ENCODE results near the gene PNPLA8.

Gene PNPLA8

DNA sequence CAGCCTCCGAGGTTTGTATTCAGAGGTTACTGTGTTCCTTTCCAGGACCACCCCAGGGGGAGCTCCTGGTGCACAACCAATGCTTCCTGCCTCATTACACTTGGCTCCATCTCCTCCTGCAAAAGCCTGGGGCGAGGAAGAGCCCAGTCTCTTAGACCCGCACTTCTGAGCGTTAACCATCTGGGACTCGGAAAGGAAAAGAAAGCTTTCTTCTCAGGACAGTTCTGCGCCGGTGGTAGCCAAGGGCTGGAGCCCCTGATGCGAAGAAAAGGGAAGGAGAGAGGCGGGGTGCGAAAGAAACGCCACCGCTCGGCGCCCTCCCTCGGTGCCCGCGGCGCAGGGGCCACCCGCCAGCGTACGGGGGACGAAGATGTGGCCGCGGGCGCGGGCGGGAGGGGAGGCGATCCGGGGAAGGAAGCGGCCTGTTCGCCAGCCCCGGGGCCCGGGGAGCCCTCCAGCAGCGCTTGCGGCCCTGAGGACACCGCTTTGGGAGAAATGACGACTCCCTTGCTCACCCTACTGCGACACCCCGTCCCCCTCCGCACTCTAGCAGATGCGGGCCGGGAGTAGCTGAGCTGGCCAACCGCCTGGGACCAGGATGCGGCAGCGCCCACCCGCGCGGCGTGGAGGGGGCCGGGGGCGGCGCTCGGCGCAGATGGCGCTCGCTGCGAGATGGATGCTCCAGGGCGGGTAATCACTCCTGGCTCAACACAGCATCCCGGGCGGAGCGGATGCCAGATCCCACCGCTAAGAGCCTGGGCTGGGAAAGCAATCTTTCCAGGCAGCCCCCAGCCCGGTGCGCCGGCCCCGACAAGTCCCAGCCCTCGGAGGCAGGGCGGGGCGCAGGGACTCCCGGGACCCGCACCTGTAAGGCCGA lies 71.0 kb downstream of the PNPLA8 start:
- Histone ChIP-seq H3K9me3 (ENCODE audit: control insufficient read depth, insufficient read depth, low read depth, low read length) (no peaks in the 10 kb centered on the region), H3K9ac (ENCODE audit: low read length) (peak overlapping the region; percentile 31), H3K4me1 (ENCODE audit: control insufficient read depth, insufficient read depth, low read length) (peaks cover 6% of the 10 kb centered on the region), H3K4me3 (ENCODE audit: low read depth, low read length) (peak overlapping the region; percentile 96), H3K27me3 (ENCODE audit: control insufficient read depth, insufficient read depth, low read length) (peaks cover 57% of the 10 kb centered on the region), H3K36me3 (ENCODE audit: control insufficient read depth, insufficient read depth, low read length) (no peaks in the 10 kb centered on the region), H3K27ac (ENCODE audit: low read depth, low read length) (no peak overlapping the region)

DNA sequence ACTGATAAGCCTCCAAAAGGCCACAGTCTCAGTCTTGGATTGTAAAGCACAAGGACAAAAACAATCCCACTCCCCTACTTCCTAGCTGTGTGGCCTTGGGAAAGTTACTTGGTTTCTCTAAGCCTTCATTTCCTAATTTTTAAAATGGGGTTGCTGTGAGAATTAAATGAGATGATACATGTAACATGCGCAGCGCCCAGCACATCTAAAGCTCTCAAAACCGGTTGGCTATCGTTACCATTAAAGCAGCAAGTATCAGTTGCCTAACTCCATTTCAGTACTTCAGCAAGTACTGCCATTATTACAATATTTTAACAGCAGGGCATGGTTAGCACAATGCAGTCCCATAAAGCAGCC lies 71.6 kb downstream of the PNPLA8 start:
- Histone ChIP-seq H3K4me3 (ENCODE audit: low read depth, low read length) (peak overlapping the region; percentile 96), H3K9ac (ENCODE audit: low read length) (no peak overlapping the region)

DNA sequence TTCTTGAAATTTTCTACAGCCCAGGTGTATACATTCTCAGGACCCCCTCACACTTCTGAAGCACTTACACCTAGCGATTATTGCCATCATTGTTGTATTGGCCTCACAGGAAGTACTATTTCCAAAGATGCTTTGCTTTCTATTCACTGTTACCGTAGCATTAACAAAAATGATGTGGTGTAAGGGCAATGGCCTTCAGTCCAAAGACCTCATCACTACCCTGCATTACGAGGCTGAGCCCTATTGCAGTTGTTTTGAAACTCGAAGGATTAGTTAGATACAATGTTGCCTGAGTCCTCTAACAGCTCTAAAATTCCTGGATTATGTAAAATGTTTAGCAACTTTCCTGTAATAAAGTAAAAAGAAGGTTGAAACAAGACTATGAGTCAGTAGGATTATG lies 72.6 kb downstream of the PNPLA8 start:
- Histone ChIP-seq H3K36me3 (ENCODE audit: control insufficient read depth, insufficient read depth, low read length) (no peaks in the 10 kb centered on the region), H3K9ac (ENCODE audit: low read length) (no peak overlapping the region), H3K9me3 (ENCODE audit: control insufficient read depth, insufficient read depth, low read depth, low read length) (no peaks in the 10 kb centered on the region), H3K27me3 (ENCODE audit: control insufficient read depth, insufficient read depth, low read length) (peaks cover 51% of the 10 kb centered on the region), H3K4me1 (ENCODE audit: control insufficient read depth, insufficient read depth, low read length) (peaks cover 9% of the 10 kb centered on the region), H3K27ac (ENCODE audit: low read depth, low read length) (no peak overlapping the region), H3K4me3 (ENCODE audit: low read depth, low read length) (no peak overlapping the region)

More for the DNA sequence above, 71.6 kb downstream of the PNPLA8 start:
- Histone ChIP-seq H3K4me1 (ENCODE audit: control insufficient read depth, insufficient read depth, low read length) (peaks cover 8% of the 10 kb centered on the region), H3K27me3 (ENCODE audit: control insufficient read depth, insufficient read depth, low read length) (peaks cover 57% of the 10 kb centered on the region), H3K9me3 (ENCODE audit: control insufficient read depth, insufficient read depth, low read depth, low read length) (no peaks in the 10 kb centered on the region), H3K27ac (ENCODE audit: low read depth, low read length) (no peak overlapping the region), H3K36me3 (ENCODE audit: control insufficient read depth, insufficient read depth, low read length) (no peaks in the 10 kb centered on the region)

DNA sequence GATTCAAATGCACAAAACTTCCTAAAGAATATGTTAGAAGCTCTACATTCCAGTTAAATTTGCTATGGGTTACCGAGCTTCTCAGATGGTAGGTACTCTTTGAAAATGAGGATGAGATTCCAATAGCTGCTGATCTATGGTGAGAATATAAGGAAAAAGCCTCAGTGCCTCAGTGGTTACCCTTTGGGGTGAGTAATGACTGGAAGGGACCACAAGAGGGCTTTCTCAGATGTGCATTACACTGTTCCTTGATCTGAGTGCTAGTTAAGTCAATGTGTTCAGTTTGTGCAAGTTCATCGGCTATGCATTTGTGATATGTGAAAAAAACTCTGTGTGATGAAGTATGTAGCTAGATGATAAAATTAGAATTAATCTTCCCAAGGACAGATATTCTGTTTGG lies 73.2 kb downstream of the PNPLA8 start:
- no peak overlapping the region for H3K9ac ChIP-seq (ENCODE audit: low read length)
- peaks cover 45% of the 10 kb centered on the region for H3K27me3 ChIP-seq (ENCODE audit: control insufficient read depth, insufficient read depth, low read length)
- H3K4me3 ChIP-seq (ENCODE audit: low read depth, low read length) = no peak overlapping the region
- H3K36me3 ChIP-seq (ENCODE audit: control insufficient read depth, insufficient read depth, low read length) = no peaks in the 10 kb centered on the region
- no peak overlapping the region for H3K27ac ChIP-seq (ENCODE audit: low read depth, low read length)
- no peaks in the 10 kb centered on the region for H3K9me3 ChIP-seq (ENCODE audit: control insufficient read depth, insufficient read depth, low read depth, low read length)
- H3K4me1 ChIP-seq (ENCODE audit: control insufficient read depth, insufficient read depth, low read length) = peaks cover 9% of the 10 kb centered on the region

DNA sequence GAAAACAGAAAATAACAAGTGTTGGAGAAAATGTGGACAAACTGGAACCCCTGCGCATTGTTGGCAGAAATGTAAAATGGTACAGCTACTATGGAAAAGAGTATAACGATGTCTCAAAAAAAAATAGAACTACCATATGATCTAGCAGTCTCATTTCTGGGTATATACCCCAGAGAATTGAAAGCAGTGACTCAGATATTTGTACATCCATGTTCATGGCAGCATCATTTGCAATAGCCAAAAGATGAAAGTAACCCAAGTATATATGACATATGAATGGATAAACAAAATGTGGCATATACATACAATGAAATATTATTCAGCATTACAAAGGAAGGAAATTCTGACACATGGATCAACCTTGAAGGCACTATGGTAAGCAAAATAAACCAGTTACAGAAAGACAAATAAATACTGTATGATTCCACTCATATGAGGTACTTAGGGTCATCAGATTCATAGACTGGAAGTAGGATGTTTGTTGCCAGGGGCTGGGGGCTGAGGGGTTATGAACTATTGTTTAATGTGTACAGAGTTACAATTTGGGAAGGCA lies 74.6 kb downstream of the PNPLA8 start:
- Histone ChIP-seq H3K27me3 (ENCODE audit: control insufficient read depth, insufficient read depth, low read length) (peaks cover 33% of the 10 kb centered on the region), H3K4me1 (ENCODE audit: control insufficient read depth, insufficient read depth, low read length) (peaks cover 9% of the 10 kb centered on the region), H3K27ac (ENCODE audit: low read depth, low read length) (no peak overlapping the region), H3K9ac (ENCODE audit: low read length) (no peak overlapping the region), H3K9me3 (ENCODE audit: control insufficient read depth, insufficient read depth, low read depth, low read length) (no peaks in the 10 kb centered on the region), H3K36me3 (ENCODE audit: control insufficient read depth, insufficient read depth, low read length) (no peaks in the 10 kb centered on the region), H3K4me3 (ENCODE audit: low read depth, low read length) (no peak overlapping the region)

DNA sequence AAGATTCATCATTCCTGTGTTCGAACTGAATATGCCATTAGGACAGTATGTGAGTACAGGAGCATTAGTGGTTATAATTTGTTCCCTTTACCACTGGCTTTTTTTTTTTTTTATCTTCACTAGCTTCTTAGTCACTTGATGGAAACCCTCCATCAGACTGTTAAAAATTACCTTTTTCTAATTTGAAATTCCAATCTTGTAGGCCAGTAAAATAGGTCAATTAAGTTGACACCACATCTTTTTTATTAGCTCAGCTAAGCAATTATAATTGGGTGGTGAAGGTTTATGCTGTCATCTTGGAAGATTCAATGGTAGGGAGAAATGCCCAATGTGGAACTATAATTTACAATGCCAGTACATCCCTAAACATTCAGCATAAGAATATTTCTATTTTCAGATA lies 75.8 kb downstream of the PNPLA8 start:
- no peaks in the 10 kb centered on the region for H3K9me3 ChIP-seq (ENCODE audit: control insufficient read depth, insufficient read depth, low read depth, low read length)
- H3K9ac ChIP-seq (ENCODE audit: low read length) = no peak overlapping the region
- H3K27me3 ChIP-seq (ENCODE audit: control insufficient read depth, insufficient read depth, low read length) = peaks cover 23% of the 10 kb centered on the region
- no peak overlapping the region for H3K27ac ChIP-seq (ENCODE audit: low read depth, low read length)
- H3K36me3 ChIP-seq (ENCODE audit: control insufficient read depth, insufficient read depth, low read length) = no peaks in the 10 kb centered on the region
- peaks cover 9% of the 10 kb centered on the region for H3K4me1 ChIP-seq (ENCODE audit: control insufficient read depth, insufficient read depth, low read length)
- H3K4me3 ChIP-seq (ENCODE audit: low read depth, low read length) = no peak overlapping the region

DNA sequence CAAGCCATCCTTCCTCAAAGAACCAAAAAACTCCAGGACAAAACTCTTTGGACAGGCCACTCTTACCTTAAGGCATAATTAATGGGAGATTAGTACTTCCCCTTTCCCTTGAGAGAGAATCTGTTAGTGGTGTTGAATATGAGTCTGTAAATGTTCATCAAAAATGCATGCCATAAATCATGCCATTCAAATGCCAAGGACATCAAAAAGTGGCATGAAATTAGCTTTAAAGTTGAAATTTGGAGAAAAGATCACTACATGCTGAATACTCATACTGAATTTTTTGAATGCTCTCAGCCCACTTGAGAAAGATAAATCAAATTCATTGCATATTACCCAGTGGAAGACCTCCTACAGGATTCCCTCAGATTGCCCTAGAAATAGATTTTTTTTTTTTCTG lies 76.4 kb downstream of the PNPLA8 start:
- Histone ChIP-seq H3K4me1 (ENCODE audit: control insufficient read depth, insufficient read depth, low read length) (peaks cover 9% of the 10 kb centered on the region), H3K9ac (ENCODE audit: low read length) (no peak overlapping the region), H3K4me3 (ENCODE audit: low read depth, low read length) (no peak overlapping the region), H3K36me3 (ENCODE audit: control insufficient read depth, insufficient read depth, low read length) (no peaks in the 10 kb centered on the region), H3K27me3 (ENCODE audit: control insufficient read depth, insufficient read depth, low read length) (peaks cover 17% of the 10 kb centered on the region), H3K9me3 (ENCODE audit: control insufficient read depth, insufficient read depth, low read depth, low read length) (no peaks in the 10 kb centered on the region), H3K27ac (ENCODE audit: low read depth, low read length) (no peak overlapping the region)

DNA sequence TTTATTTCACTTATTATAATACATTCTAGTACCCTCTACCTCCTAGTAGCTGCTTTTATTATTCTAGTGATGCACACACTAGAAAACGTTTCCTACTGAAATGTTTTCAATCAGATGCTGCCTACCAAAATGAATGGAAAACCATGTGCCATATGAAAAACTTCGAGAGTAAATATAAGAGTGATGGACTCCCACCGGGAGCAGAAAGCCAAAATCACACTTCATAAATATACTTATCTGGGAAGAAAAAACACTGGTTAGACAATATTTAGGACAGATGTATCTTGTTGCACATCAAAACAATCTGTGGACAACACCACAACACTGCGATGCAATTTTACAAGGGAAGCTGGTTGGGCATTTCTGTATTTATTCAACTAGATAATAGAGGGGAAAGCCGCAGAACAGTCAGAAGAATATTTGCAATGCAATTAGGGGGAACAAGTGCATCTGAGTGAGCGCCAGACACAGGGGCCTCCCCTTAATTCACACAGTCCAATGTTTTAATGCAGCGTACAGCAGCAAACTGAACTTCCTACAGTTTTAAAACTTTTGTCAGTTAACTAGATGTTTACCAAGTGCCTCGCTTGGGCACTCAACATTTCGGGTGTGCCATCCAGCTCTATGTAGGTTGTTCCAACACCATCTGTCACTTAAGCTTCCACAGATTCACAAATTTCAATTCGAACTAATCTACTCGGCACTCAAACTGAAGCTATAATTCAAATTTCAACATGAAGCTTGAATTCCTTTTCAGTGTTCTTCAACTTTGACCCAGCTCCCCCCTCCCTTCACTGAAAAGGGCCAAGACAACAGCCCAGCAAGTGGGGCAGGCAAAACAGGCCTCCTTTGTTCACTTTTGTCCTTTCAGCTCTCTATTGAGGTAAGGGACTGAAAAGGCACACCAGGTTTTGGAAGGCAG lies 77.1 kb downstream of the PNPLA8 start:
- Histone ChIP-seq H3K27ac (ENCODE audit: low read depth, low read length) (no peak overlapping the region), H3K9me3 (ENCODE audit: control insufficient read depth, insufficient read depth, low read depth, low read length) (no peaks in the 10 kb centered on the region), H3K4me3 (ENCODE audit: low read depth, low read length) (no peak overlapping the region), H3K36me3 (ENCODE audit: control insufficient read depth, insufficient read depth, low read length) (no peaks in the 10 kb centered on the region), H3K4me1 (ENCODE audit: control insufficient read depth, insufficient read depth, low read length) (peaks cover 3% of the 10 kb centered on the region; the same call in 1 of the 2 replicates), H3K9ac (ENCODE audit: low read length) (no peak overlapping the region), H3K27me3 (ENCODE audit: control insufficient read depth, insufficient read depth, low read length) (peaks cover 10% of the 10 kb centered on the region)

DNA sequence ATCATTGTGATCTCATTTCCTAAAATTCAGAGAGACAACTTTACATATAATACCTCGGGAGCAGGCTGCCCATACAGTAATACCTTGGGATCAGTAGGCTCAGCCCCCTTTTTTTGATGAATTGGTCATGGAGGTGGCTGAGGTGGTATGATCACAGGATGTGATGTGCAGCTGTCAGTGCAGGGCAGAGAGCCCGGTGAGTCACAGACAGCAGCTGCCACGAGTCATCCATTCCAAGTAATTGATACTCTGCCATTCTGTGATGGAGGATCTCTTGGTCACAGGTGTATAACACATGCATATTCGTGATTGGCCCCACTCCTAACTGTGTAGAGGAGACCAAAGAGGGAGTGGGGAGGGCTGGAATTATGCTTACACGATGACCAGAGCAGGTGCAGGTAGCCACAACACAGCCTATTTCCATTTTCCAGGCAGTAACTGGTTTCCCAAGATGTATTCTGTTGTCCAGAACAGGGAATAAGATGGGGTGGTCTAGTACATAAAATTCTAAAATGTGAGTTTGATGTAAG lies 83.8 kb downstream of the PNPLA8 start:
- H3K27me3 ChIP-seq (ENCODE audit: control insufficient read depth, insufficient read depth, low read length) = no peaks in the 10 kb centered on the region
- H3K9ac ChIP-seq (ENCODE audit: low read length) = no peak overlapping the region
- no peaks in the 10 kb centered on the region for H3K9me3 ChIP-seq (ENCODE audit: control insufficient read depth, insufficient read depth, low read depth, low read length)
- no peak overlapping the region for H3K4me3 ChIP-seq (ENCODE audit: low read depth, low read length)
- no peaks in the 10 kb centered on the region for H3K36me3 ChIP-seq (ENCODE audit: control insufficient read depth, insufficient read depth, low read length)
- H3K4me1 ChIP-seq (ENCODE audit: control insufficient read depth, insufficient read depth, low read length) = no peaks in the 10 kb centered on the region
- no peak overlapping the region for H3K27ac ChIP-seq (ENCODE audit: low read depth, low read length)

DNA sequence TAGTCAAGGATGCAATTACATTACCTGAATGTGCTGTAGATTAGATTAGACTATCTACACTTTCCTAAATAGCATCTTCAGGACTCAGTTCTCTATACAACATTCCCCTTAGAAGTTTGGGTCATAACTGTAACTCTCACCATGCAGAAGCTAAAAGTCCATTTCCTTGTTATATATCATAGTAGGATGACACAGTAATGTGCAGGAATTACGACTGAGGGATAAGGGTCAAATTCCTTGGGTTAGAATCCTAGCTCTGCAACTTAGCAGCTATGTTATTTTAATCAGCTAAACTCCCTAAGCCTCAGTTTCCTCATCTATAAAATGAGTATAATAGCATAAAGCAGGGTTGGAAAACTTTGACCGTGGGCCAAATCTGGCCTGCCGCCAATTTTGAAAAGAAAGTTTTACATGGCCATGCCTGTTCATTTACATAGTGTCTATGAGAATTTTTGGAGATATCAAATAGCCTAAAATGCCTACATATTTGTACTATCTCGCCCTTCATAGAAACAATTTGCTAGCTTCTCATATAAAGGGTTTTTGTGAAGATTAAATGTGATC lies 84.5 kb downstream of the PNPLA8 start:
- Histone ChIP-seq H3K4me3 (ENCODE audit: low read depth, low read length) (no peak overlapping the region), H3K4me1 (ENCODE audit: control insufficient read depth, insufficient read depth, low read length) (no peaks in the 10 kb centered on the region), H3K27me3 (ENCODE audit: control insufficient read depth, insufficient read depth, low read length) (no peaks in the 10 kb centered on the region), H3K36me3 (ENCODE audit: control insufficient read depth, insufficient read depth, low read length) (no peaks in the 10 kb centered on the region), H3K9me3 (ENCODE audit: control insufficient read depth, insufficient read depth, low read depth, low read length) (no peaks in the 10 kb centered on the region), H3K27ac (ENCODE audit: low read depth, low read length) (no peak overlapping the region), H3K9ac (ENCODE audit: low read length) (no peak overlapping the region)

Measured in HUES6 (cell line).